ENCODE data around the gene MUC6.

DNA sequence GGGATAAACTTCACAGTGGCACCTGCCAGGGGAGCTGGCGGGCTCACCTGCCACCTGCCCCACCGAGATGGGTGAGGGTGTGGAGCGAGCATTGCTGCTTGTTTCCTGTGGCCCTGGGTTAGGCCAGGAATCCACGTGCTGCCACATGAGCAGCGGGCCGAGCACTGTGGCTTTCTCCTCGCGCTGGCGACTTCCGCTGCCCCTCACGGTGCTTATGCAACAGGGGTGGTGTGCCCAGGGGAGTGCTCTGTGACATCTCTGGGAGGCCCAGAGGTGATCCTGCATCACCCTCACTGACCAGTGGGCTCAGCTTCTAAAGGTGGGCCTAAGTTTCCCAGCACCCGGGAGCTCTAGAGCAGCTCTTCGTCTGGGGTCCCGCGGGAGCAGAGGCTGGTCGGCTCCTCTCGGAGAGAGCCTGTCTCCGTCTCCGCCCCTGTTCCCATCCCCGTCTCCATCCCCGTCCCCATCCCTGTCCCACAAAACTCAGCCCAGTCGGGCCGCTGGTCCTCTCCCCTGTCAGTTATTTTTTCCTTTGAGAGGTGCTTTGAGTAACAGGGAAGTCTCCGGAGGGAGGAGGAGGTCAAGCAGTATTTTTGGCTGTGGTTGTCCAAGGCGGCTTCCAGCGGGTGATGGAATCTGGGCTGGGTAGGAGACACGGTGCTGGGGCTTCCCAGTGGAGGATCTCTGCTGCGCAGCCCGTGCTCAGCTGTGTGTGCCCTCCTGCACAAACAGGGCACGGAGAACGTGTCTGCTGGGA, 68.3 kb downstream of the MUC6 start:
- TF ChIP-seq, protein P1, sequence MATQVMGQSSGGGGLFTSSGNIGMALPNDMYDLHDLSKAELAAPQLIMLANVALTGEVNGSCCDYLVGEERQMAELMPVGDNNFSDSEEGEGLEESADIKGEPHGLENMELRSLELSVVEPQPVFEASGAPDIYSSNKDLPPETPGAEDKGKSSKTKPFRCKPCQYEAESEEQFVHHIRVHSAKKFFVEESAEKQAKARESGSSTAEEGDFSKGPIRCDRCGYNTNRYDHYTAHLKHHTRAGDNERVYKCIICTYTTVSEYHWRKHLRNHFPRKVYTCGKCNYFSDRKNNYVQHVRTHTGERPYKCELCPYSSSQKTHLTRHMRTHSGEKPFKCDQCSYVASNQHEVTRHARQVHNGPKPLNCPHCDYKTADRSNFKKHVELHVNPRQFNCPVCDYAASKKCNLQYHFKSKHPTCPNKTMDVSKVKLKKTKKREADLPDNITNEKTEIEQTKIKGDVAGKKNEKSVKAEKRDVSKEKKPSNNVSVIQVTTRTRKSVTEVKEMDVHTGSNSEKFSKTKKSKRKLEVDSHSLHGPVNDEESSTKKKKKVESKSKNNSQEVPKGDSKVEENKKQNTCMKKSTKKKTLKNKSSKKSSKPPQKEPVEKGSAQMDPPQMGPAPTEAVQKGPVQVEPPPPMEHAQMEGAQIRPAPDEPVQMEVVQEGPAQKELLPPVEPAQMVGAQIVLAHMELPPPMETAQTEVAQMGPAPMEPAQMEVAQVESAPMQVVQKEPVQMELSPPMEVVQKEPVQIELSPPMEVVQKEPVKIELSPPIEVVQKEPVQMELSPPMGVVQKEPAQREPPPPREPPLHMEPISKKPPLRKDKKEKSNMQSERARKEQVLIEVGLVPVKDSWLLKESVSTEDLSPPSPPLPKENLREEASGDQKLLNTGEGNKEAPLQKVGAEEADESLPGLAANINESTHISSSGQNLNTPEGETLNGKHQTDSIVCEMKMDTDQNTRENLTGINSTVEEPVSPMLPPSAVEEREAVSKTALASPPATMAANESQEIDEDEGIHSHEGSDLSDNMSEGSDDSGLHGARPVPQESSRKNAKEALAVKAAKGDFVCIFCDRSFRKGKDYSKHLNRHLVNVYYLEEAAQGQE (IDR thresholded peaks at IDR 0.05; ENCODE audit: low read depth) = no peak
- TF ChIP-seq RAD21 (IDR thresholded peaks at IDR 0.05; ENCODE audit: low read depth) (no peak), CEBPB (IDR thresholded peaks at IDR 0.05) (no peak), EP300 (IDR thresholded peaks at IDR 0.05; ENCODE audit: borderline replicate concordance) (no peak)

All from Ishikawa (cell line).